ENCODE results near the gene TMEM214. TPM values are rescaled to one million over a fixed set of nuclear protein-coding genes. Genes with fewer than 3 reads are reported as not detected.

The TMEM214 gene
- total and polyA plus RNA-seq, 4 experiments from 2014 or later = 25.6 to 99.8 (median 65.9) TPM

- CTCF ChIA-PET (ENCODE audit: partially characterized antibody) = no interaction called here
Measured at GRCh38 chr2:27001950-27002349, 30.8 kb upstream of the TMEM214 start.

GRCh38 chr2:27003007-27003406, 29.8 kb upstream of the TMEM214 start:
- no peak overlapping the region for H3K4me3 ChIP-seq (ENCODE audit: low read length in 2 of 2)
- peaks cover 0 to 8% of the 10 kb centered on the region in 2 donors for H3K27me3 Mint-ChIP-seq
- no peak overlapping the region for H3K4me3 Mint-ChIP-seq
- no peaks in the 10 kb centered on the region for H3K9me3 ChIP-seq (ENCODE audit: control insufficient read depth in 1 of 2, low read length in 2 of 2)
- POLR2A ChIA-PET (ENCODE audit: partially characterized antibody) = no interaction called here
- no peak overlapping the region for H3K27ac ChIP-seq (ENCODE audit: low read depth, low read length)
- no peaks in the 10 kb centered on the region for H3K4me1 Mint-ChIP-seq
- H3K4me1 ChIP-seq (ENCODE audit: insufficient read depth, low read length) = no peaks in the 10 kb centered on the region
- no peak overlapping the region for H3K27ac Mint-ChIP-seq
- H3K9me3 Mint-ChIP-seq = no peaks in the 10 kb centered on the region
- no peak for DNase-seq
- no peaks in the 10 kb centered on the region for H3K36me3 Mint-ChIP-seq
- no peaks in the 10 kb centered on the region for H3K36me3 ChIP-seq (ENCODE audit: insufficient read depth, low read length)
- H3K27me3 ChIP-seq (ENCODE audit: insufficient read depth, low read length) = no peaks in the 10 kb centered on the region
- CTCF ChIA-PET (ENCODE audit: partially characterized antibody) = interaction anchor here (0.5 to 1.8 kb wide), 2 partner anchors 14 to 44 kb away, joined by 3 to 7 read pairs; no protein-coding TSS in a partner anchor
- intact Hi-C loops (cut with micrococcal nuclease) = no loop called here

More at GRCh38 chr2:27001950-27002349, 30.8 kb upstream of the TMEM214 start:
- Mint-ChIP-seq H3K27me3 (peaks cover 0 to 11% of the 10 kb centered on the region in 2 donors), H3K27ac (no peak overlapping the region), H3K9me3 (no peaks in the 10 kb centered on the region), H3K4me1 (no peaks in the 10 kb centered on the region), H3K4me3 (no peak overlapping the region), H3K36me3 (peaks cover 0 to 3% of the 10 kb centered on the region in 2 donors)
- H3K4me1 ChIP-seq (ENCODE audit: insufficient read depth, low read length) = no peaks in the 10 kb centered on the region
- H3K27me3 ChIP-seq (ENCODE audit: insufficient read depth, low read length) = no peaks in the 10 kb centered on the region
- intact Hi-C loops (cut with micrococcal nuclease) = no loop called here
- H3K27ac ChIP-seq (ENCODE audit: low read depth, low read length) = no peak overlapping the region
- no peak for DNase-seq
- no peaks in the 10 kb centered on the region for H3K36me3 ChIP-seq (ENCODE audit: insufficient read depth, low read length)
- no peak overlapping the region for H3K4me3 ChIP-seq (ENCODE audit: low read length in 2 of 2)
- no peaks in the 10 kb centered on the region for H3K9me3 ChIP-seq (ENCODE audit: control insufficient read depth in 1 of 2, low read length in 2 of 2)
- POLR2A ChIA-PET (ENCODE audit: partially characterized antibody) = no interaction called here

- Histone ChIP-seq H3K27ac (ENCODE audit: low read depth, low read length) (no peak overlapping the region), H3K36me3 (ENCODE audit: insufficient read depth, low read length) (no peaks in the 10 kb centered on the region), H3K9me3 (ENCODE audit: control insufficient read depth in 1 of 2, low read length in 2 of 2) (no peaks in the 10 kb centered on the region), H3K27me3 (ENCODE audit: insufficient read depth, low read length) (no peaks in the 10 kb centered on the region), H3K4me3 (ENCODE audit: low read length in 2 of 2) (no peak overlapping the region), H3K4me1 (ENCODE audit: insufficient read depth, low read length) (no peaks in the 10 kb centered on the region)
- peaks cover 0 to 7% of the 10 kb centered on the region in 2 donors for H3K27me3 Mint-ChIP-seq
- intact Hi-C loops (cut with micrococcal nuclease) = no loop called here
- ChIA-PET CTCF (ENCODE audit: partially characterized antibody) (interaction anchor here (1.8 to 2.2 kb wide), 2 partner anchors 13 to 42 kb away, joined by 7 to 9 read pairs; no protein-coding TSS in a partner anchor), POLR2A (ENCODE audit: partially characterized antibody) (no interaction called here)
- DNase-seq = no peak
- H3K9me3 Mint-ChIP-seq = no peaks in the 10 kb centered on the region
- no peak overlapping the region for H3K4me3 Mint-ChIP-seq
- H3K4me1 Mint-ChIP-seq = no peaks in the 10 kb centered on the region
- no peak overlapping the region for H3K27ac Mint-ChIP-seq
- no peaks in the 10 kb centered on the region for H3K36me3 Mint-ChIP-seq
Measured at GRCh38 chr2:27003857-27004256, 28.9 kb upstream of the TMEM214 start.

- Mint-ChIP-seq H3K4me1 (peaks cover 2 to 6% (median 5%) of the 10 kb centered on the region in 4 donors), H3K27ac (peak overlapping the region in 1 of 7 donors; percentile 18), H3K4me3 (no peak overlapping the region), H3K36me3 (peaks cover 0 to 4% of the 10 kb centered on the region in 2 donors), H3K27me3 (peaks cover 0 to 1% of the 10 kb centered on the region in 2 donors), H3K9me3 (no peaks in the 10 kb centered on the region)
- H3K36me3 ChIP-seq (ENCODE audit: insufficient read depth, low read length) = no peaks in the 10 kb centered on the region
- H3K4me1 ChIP-seq (ENCODE audit: insufficient read depth, low read length) = no peaks in the 10 kb centered on the region
- ChIA-PET CTCF (ENCODE audit: partially characterized antibody) (interaction anchor here (1.5 kb wide), 1 partner anchor 10 kb away, joined by 4 read pairs; no protein-coding TSS in a partner anchor), POLR2A (ENCODE audit: partially characterized antibody) (interaction anchor here (0.6 kb wide), 1 partner anchor 12 kb away, joined by 3 read pairs; no protein-coding TSS in a partner anchor)
- no peak for DNase-seq
- intact Hi-C loops (cut with micrococcal nuclease) = no loop called here
- H3K27me3 ChIP-seq (ENCODE audit: insufficient read depth, low read length) = no peaks in the 10 kb centered on the region
- H3K4me3 ChIP-seq (ENCODE audit: low read length in 2 of 2) = no peak overlapping the region
- H3K9me3 ChIP-seq (ENCODE audit: control insufficient read depth in 1 of 2, low read length in 2 of 2) = no peaks in the 10 kb centered on the region
- no peak overlapping the region for H3K27ac ChIP-seq (ENCODE audit: low read depth, low read length)
Measured at GRCh38 chr2:27006602-27007415, 26.0 kb upstream of the TMEM214 start.

- Mint-ChIP-seq H3K4me1 (peaks cover 2 to 6% (median 5%) of the 10 kb centered on the region in 4 donors), H3K4me3 (no peak overlapping the region), H3K9me3 (no peaks in the 10 kb centered on the region), H3K27me3 (peaks cover 0 to 3% of the 10 kb centered on the region in 2 donors), H3K27ac (no peak overlapping the region), H3K36me3 (peaks cover 0 to 4% of the 10 kb centered on the region in 2 donors)
- H3K9me3 ChIP-seq (ENCODE audit: control insufficient read depth in 1 of 2, low read length in 2 of 2) = no peaks in the 10 kb centered on the region
- no peaks in the 10 kb centered on the region for H3K4me1 ChIP-seq (ENCODE audit: insufficient read depth, low read length)
- intact Hi-C loops (cut with micrococcal nuclease) = no loop called here
- H3K27ac ChIP-seq (ENCODE audit: low read depth, low read length) = no peak overlapping the region
- no peak overlapping the region for H3K4me3 ChIP-seq (ENCODE audit: low read length in 2 of 2)
- ChIA-PET CTCF (ENCODE audit: partially characterized antibody) (interaction anchor here (1.5 kb wide), 1 partner anchor 9 kb away, joined by 4 read pairs; no protein-coding TSS in a partner anchor), POLR2A (ENCODE audit: partially characterized antibody) (interaction anchor here (0.6 kb wide), 1 partner anchor 12 kb away, joined by 3 read pairs; no protein-coding TSS in a partner anchor)
- no peak for DNase-seq
- H3K27me3 ChIP-seq (ENCODE audit: insufficient read depth, low read length) = no peaks in the 10 kb centered on the region
- H3K36me3 ChIP-seq (ENCODE audit: insufficient read depth, low read length) = no peaks in the 10 kb centered on the region
Measured at GRCh38 chr2:27007416-27008374, 25.1 kb upstream of the TMEM214 start.

- no peak overlapping the region for H3K27ac Mint-ChIP-seq
- no peaks in the 10 kb centered on the region for H3K27me3 ChIP-seq (ENCODE audit: insufficient read depth, low read length)
- peaks cover 2 to 6% (median 5%) of the 10 kb centered on the region in 4 donors for H3K4me1 Mint-ChIP-seq
- H3K27me3 Mint-ChIP-seq = peaks cover 0 to 3% of the 10 kb centered on the region in 2 donors
- H3K36me3 Mint-ChIP-seq = peaks cover 0 to 4% of the 10 kb centered on the region in 2 donors
- intact Hi-C loops (cut with micrococcal nuclease) = no loop called here
- H3K36me3 ChIP-seq (ENCODE audit: insufficient read depth, low read length) = no peaks in the 10 kb centered on the region
- CTCF ChIA-PET (ENCODE audit: partially characterized antibody) = no interaction called here
- no peak overlapping the region for H3K27ac ChIP-seq (ENCODE audit: low read depth, low read length)
- H3K9me3 ChIP-seq (ENCODE audit: control insufficient read depth in 1 of 2, low read length in 2 of 2) = no peaks in the 10 kb centered on the region
- no peak overlapping the region for H3K4me3 ChIP-seq (ENCODE audit: low read length in 2 of 2)
- H3K9me3 Mint-ChIP-seq = no peaks in the 10 kb centered on the region
- H3K4me3 Mint-ChIP-seq = no peak overlapping the region
- POLR2A ChIA-PET (ENCODE audit: partially characterized antibody) = no interaction called here
- no peak for DNase-seq
- no peaks in the 10 kb centered on the region for H3K4me1 ChIP-seq (ENCODE audit: insufficient read depth, low read length)
Measured at GRCh38 chr2:27008678-27009077, 24.1 kb upstream of the TMEM214 start.
